Effector CD8-positive, alpha-beta T cell (primary cell): ENCODE measurements around the gene BPHL.
"Not testable (repeated sequence)": the region's sequence is repeated elsewhere in the genome, so short reads cannot be mapped to it uniquely, and the experiment has no call there.

ENCODE experiments used
- DNase-seq: peaks from one replicate; lab custom pipeline; 2025; lab: John Stamatoyannopoulos, UW

BPHL gene

DNA sequence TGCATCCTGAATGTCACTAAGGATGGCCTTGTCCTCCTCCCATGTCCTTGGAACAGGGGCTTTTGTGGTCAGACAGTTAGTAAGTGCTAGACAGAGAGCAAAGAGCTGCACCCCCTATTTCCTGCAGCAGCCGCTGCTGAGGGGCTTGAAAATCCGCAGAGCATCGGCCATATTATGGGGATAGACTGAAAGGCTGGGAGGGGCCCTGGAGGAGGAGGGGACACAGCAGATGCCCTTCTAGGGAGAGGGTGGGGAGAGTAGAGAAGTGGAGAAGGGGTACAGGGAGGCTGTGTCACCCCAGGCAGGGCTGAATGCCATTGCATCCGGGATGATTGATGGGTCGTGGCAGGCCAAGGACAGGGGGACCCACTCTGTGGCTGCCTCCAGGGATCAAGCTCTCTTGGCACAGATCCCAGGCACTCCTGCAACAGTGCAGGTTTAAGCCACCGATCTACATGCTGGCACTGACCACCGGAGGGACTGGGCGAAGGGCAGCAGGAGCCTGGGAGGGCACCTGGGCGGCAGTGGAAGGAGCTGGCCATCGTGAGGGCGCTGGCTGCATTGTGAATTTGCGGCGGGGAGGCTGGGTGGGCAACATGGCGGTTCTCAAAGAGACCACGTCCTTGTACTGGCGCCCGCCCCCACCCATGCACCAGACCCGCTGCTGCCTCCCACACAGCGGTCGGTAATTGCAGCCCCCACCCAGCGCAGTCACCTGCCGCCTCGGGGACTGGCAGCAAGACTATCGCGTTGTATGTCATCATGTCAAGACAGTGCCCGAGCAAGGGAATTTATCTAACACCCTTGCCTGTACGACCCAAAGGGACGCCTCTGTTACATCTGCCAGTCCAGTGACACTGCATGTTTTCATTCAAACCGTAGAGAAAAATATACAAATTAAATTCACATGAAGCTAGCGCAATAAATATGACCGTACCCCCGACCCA is 37.9 kb downstream of the BPHL start:
- peak; percentile 15 for DNase-seq

DNA sequence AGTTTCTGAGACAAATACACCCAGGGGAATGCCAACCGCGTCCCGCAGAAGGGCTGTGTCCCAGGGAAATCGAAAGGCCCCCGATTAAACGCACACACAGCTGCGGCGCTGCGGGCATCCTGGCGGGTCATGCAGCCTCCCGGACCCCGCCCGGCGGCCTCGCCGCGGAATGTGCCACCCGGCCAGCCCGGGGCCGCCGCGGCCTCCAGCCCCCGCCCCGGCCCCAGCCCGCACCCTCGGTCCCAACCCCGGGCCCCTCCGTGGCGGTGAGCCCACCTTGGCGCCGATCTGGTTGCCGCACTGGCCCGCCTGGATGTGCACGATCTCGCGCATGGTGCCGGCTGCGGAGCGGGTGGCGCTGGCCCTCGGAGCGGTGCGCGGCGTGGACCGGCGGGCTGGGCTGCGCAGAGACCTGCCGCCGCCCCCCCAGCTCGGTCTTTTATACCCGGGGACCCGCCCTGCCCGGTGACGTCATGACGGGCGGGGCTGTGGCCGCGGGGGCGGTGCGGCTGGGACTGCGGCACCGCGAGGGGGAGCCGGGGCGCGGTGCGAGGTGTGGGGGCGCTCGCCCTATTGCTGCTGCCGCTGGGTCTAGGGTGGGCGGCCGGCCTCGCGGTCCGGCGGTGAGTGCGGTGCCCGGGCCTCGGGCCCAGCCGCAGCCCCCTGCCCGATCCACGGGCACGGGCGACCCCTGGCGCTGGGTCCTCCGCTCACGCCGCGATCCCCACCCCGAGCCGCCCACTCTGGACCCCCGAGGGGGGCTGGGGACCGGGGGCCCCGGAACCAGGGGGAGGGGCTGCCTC is 38.8 kb downstream of the BPHL start, which contains the start of gene TUBB2A:
TSS of gene TUBB2A (minus strand) at position 414 of the 803 bp plus-strand sequence. CDS start at position 333, 81 bp downstream.
- peak; percentile 82 for DNase-seq

GRCh38 chr6:3159805-3160781 is 41.6 kb downstream of the BPHL start:
- DNase-seq, result peak; percentile 57

GRCh38 chr6:3162067-3162497 is 43.6 kb downstream of the BPHL start:
- DNase-seq, result no peak

GRCh38 chr6:3162565-3163247 is 44.2 kb downstream of the BPHL start:
- peak; percentile 54 for DNase-seq

- no peak for DNase-seq
Measured at GRCh38 chr6:3163248-3163594, 44.7 kb downstream of the BPHL start.

DNA sequence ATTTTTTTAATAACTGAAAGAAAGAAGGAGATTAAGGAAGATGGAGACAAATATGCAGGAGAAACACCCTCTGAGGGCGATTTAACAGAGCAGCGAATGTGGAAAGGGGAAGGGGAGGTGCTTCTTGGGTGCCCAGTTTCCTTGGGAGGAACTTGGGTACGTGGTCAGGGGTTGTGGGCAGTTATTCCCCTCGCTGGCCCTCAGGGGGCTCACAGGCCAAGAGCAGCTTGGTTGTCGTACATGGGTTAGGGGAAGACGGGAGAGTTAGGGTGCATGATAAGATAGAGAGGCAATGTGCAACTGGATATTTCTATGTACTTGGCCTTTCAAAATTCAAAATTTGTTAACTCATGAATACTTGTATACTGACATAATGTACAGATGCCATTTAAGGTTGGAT is 45.9 kb downstream of the BPHL start:
- no peak for DNase-seq

DNA sequence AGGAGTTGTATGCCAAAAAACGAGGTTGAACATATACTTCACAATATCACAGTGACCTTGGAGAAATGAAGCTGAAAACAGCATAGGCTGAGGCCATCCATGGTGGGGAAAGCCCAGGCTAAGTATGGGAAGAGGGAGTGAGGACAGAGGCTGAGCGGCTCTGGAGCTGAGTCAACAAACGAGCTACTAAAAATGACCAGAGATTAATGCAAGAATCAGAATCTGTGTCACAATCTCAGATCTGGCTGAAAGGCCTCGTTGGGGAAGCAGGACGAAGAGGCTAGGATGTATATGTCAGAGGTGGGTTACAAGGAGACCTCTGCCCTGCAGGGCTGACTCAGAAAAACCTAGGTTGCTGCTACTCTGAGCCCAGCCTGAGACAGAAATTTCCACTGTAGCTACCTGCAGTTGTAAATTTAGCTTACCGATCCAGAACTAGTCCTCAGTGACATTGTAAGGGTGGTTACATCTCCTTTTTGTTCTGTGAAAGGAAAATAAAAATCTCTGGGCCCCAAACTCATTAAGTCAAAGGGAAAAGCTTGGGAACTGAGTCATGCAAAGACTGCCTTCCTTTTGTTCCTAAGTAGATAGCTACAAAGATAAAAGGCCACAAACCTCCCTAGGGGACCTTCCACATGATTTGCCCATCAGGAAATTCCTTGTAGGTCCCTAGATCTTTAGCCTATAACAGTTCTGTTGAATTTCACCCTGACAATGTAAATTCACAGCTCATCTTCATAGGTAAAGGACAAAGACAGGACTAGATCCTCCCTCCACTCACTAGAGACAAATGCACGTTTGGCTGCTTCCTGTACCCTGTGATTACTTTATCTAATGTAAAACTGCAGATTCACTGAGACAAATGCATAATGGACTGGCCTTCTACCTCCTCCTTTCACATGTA is 47.4 kb downstream of the BPHL start:
- DNase-seq, result no peak

GRCh38 chr6:3166535-3167225 is 48.2 kb downstream of the BPHL start:
- DNase-seq, result not testable (repeated sequence)

DNA sequence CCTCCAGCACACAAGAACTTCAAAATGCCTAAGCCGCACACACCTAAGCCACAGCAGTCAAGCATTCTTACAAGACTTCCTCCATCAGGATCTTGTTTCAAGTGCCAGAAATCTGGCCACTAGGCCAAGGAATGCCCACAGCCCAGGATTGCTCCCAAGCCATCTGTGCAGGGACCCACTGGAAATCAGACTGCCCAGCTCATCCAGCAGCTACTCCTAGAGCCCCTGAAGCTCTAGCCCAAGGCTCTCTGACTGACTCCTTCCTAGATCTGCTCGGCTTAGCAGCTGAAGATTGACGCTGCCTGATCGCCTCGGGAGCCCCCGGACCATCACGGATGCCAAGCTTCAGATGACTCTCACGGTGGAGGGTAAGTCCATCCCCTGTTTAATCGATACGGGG is 49.5 kb downstream of the BPHL start:
- DNase-seq, result not testable (repeated sequence)

- DNase-seq, result not testable (repeated sequence)
Measured at GRCh38 chr6:3170676-3171075, 52.2 kb downstream of the BPHL start.

GRCh38 chr6:3171313-3172175 is 53.0 kb downstream of the BPHL start:
- not testable (repeated sequence) for DNase-seq

DNA sequence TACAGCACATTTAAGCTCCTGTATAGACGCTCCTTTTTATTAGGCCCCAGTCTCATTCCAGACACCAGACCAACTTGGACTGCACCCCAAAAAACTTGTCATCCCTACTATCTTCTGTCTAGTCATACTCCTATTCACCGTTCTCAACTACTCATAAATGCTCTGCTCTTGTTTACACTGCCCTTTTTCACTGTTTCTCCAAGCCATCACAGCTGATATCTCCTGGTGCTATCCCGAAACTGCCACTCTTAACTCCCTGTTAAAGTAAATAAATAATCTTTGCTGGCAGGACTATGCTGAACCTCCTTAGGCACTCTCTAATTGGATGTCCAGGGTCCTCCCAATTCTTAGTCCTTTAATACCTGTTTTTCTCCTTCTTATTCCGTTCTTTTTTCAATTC is 54.3 kb downstream of the BPHL start:
- DNase-seq, result not testable (repeated sequence)

GRCh38 chr6:3173636-3174089 is 55.2 kb downstream of the BPHL start:
- DNase-seq, result not testable (repeated sequence)

GRCh38 chr6:3175715-3176402 is 57.3 kb downstream of the BPHL start:
- DNase-seq, result no peak

DNA sequence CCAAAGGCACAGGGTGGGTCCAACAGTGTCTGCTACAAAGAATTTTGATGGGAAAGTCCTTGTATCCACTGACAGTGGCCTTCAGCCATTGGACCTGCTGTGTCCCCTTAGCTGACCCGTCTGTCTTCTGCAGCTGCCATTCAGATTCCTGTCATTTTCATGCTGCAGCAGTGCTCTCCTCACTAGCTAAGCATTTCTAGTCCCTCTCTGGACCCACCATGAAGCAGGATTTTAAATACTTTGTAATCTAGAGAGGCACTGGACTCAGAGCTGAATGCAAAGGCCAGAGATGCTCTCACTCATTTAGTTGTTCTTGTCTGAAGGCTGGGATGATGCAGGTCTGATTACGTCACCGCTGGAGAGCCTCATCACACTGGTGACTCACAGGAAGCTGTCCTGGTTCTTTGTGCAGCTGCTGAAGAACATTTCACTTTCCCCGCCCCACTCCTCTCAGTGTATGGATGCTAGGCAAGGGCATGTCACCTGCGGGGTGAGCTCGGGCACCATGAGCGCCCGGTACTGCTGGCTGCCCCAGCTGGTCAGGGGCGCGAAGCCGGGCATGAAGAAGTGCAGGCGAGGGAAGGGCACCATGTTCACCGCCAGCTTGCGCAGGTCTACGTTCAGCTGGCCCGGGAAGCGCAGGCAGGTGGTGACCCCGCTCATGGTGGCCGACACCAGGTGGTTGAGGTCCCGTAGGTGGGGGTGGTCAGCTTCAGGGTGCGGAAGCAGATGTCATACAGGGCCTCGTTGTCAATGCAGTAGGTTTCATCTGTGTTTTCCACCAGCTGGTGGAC is 58.2 kb downstream of the BPHL start:
- DNase-seq, result no peak

DNA sequence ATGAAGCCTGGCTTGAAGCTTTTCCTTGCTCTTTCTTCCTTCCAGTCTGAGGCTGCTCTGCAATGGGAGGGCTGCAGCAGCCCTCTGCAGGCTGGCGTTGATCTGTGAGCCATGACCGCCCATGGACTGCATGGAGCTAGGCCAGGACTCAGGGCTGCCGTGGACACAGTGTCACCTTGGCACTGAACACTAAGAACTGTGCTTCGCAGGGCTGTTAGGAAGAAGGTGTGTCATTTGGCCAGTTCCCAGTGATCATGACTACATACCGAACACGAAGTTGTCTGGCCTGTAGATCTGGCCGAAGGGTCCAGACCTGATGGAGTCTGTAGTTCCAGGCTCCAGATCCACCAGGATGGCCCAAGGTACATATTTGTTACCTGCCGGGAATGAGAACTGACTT is 60.2 kb downstream of the BPHL start:
- DNase-seq, result not testable (repeated sequence)
